DND-41 (cell line): ENCODE measurements around the gene ZSCAN1.

Experiments used
- EZH2 ChIP-seq: IDR thresholded peaks from 3 replicates; pipeline ENCODE4 v1.6.1; 2012; ENCODE audit warnings: borderline replicate concordance, low read depth, mild to moderate bottlenecking, moderate library complexity, low read length, inconsistent platforms; ENCODE audit not compliant: severe bottlenecking
- TF ChIP-seq, protein P1 (sequence below): IDR thresholded peaks from 2 replicates; pipeline ENCODE4 v1.5.1; 2012; ENCODE audit warnings: borderline replicate concordance, low read length, moderate library complexity, mild to moderate bottlenecking; ENCODE audit not compliant: poor library complexity, severe bottlenecking; ENCODE audit errors: extremely low read depth

DNA sequence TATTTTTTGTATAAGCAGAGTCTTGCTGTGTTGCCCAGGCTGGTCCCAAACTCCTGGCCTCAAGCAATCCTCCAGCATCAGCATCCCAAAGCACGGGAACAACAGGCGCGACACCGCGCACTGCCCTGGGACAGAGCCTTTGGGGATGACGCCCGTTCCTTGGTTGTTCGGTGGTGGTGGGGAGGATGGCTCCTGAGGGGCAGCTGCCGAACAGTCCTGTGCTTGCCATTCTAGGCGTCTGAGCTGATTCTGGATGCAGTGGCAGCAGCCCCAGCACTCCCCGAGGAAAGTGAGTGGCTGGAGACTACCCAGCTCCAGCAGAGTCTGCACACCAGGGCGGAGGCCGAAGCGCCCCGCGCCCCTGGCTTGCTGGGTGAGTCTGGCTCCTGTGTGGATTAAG is 18.4 kb downstream of the ZSCAN1 start:
- TF ChIP-seq, protein P1, sequence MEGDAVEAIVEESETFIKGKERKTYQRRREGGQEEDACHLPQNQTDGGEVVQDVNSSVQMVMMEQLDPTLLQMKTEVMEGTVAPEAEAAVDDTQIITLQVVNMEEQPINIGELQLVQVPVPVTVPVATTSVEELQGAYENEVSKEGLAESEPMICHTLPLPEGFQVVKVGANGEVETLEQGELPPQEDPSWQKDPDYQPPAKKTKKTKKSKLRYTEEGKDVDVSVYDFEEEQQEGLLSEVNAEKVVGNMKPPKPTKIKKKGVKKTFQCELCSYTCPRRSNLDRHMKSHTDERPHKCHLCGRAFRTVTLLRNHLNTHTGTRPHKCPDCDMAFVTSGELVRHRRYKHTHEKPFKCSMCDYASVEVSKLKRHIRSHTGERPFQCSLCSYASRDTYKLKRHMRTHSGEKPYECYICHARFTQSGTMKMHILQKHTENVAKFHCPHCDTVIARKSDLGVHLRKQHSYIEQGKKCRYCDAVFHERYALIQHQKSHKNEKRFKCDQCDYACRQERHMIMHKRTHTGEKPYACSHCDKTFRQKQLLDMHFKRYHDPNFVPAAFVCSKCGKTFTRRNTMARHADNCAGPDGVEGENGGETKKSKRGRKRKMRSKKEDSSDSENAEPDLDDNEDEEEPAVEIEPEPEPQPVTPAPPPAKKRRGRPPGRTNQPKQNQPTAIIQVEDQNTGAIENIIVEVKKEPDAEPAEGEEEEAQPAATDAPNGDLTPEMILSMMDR = no peak
- no peak for TF ChIP-seq EZH2
